Endothelial cell (in vitro differentiated cells): Measurements from ENCODE around the gene NADSYN1. TPM values are rescaled to one million over a fixed set of nuclear protein-coding genes. Genes with fewer than 3 reads are reported as not detected.
"Not testable (repeated sequence)": the region's sequence is repeated elsewhere in the genome, so short reads cannot be mapped to it uniquely, and the experiment has no call there.

Experiments used
- DNase-seq: peaks from one replicate; pipeline ENCODE4 v3.0.0; 2021; ENCODE audit warnings: low spot score
- H3K27ac Mint-ChIP-seq: one replicate; pipeline ENCODE4 v1.8.0; 2021; ENCODE audit warnings: mixed read lengths, inconsistent platforms; ENCODE audit not compliant: unreplicated experiment
- H3K27me3 Mint-ChIP-seq: one replicate; pipeline ENCODE4 v1.8.0; 2021; ENCODE audit warnings: mild to moderate bottlenecking, moderate library complexity, mixed read lengths, inconsistent platforms; ENCODE audit not compliant: unreplicated experiment
- H3K36me3 Mint-ChIP-seq: one replicate; pipeline ENCODE4 v1.8.0; 2021; ENCODE audit warnings: mild to moderate bottlenecking, low read depth, mixed read lengths, inconsistent platforms; ENCODE audit not compliant: unreplicated experiment
- H3K4me1 Mint-ChIP-seq: one replicate; pipeline ENCODE4 v1.8.0; 2021; ENCODE audit warnings: mild to moderate bottlenecking, mixed read lengths, inconsistent platforms; ENCODE audit not compliant: unreplicated experiment
- H3K4me3 Mint-ChIP-seq: one replicate; pipeline ENCODE4 v1.8.0; 2021; ENCODE audit warnings: mild to moderate bottlenecking, mixed read lengths, inconsistent platforms; ENCODE audit not compliant: unreplicated experiment
- H3K9me3 Mint-ChIP-seq: one replicate; pipeline ENCODE4 v1.8.0; 2021; ENCODE audit warnings: mixed read lengths, inconsistent platforms; ENCODE audit not compliant: unreplicated experiment
- CTCF ChIP-seq: fragments of 200-600 bp; sonication (generic); IDR thresholded peaks from one replicate; pipeline ENCODE4 v1.5.0; 2021; ENCODE audit warnings: antibody characterized with exemption; ENCODE audit not compliant: unreplicated experiment
- total RNA-seq: library from RNA; stranded (reverse); fragmentation: NEBNext Ultra II Directional; extraction: Animal tissue kit (Norgen Biotek cat#: 25700); gene quantifications from one replicate; pipeline ENCODE4 v1.2.1, GENCODE V29; 2021; ENCODE audit not compliant: unreplicated experiment

The NADSYN1 gene
- total RNA-seq, 1 donor from 2014 or later, result 69.0 TPM

- DNase-seq, result no peak
- no peaks in the 10 kb centered on the region for H3K9me3 Mint-ChIP-seq
- TF ChIP-seq CTCF, result no peak
- H3K4me3 Mint-ChIP-seq, result no peak overlapping the region
- H3K27me3 Mint-ChIP-seq, result no peaks in the 10 kb centered on the region
- no peaks in the 10 kb centered on the region for H3K36me3 Mint-ChIP-seq
- no peak overlapping the region for H3K27ac Mint-ChIP-seq
- H3K4me1 Mint-ChIP-seq, result no peaks in the 10 kb centered on the region
Measured at GRCh38 chr11:71410363-71410966, 42.5 kb upstream of the NADSYN1 start.

DNA sequence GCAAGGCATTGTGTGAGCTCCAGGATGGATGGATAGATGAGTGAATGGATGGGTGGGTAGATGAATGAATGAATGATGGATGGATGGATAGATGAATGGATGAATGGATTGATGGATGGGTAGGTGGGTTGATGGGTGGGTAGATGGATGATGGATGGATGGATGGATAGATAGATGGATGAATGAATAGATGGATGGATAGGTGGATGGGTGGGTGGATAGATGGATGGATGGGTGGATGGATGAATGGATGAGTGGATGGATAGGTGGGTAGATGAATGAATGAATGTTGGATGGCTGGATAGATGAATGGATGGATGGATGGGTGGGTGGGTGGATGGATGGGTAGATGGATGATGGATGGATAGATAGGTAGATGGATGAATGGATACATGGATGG is 38.4 kb upstream of the NADSYN1 start:
- Mint-ChIP-seq H3K4me1 (no peaks in the 10 kb centered on the region), H3K36me3 (no peaks in the 10 kb centered on the region), H3K27ac (no peak overlapping the region), H3K27me3 (peaks cover 1% of the 10 kb centered on the region), H3K4me3 (no peak overlapping the region), H3K9me3 (no peaks in the 10 kb centered on the region)
- no peak for DNase-seq
- TF ChIP-seq CTCF, result no peak

GRCh38 chr11:71418643-71419042 is 34.4 kb upstream of the NADSYN1 start:
- Mint-ChIP-seq H3K9me3 (no peaks in the 10 kb centered on the region), H3K4me3 (no peak overlapping the region), H3K4me1 (no peaks in the 10 kb centered on the region), H3K36me3 (no peaks in the 10 kb centered on the region), H3K27ac (no peak overlapping the region), H3K27me3 (peaks cover 3% of the 10 kb centered on the region)
- TF ChIP-seq CTCF, result no peak
- DNase-seq, result no peak

- TF ChIP-seq CTCF, result peak; percentile 82
- H3K4me3 Mint-ChIP-seq, result no peak overlapping the region
- H3K27me3 Mint-ChIP-seq, result peaks cover 3% of the 10 kb centered on the region
- no peak overlapping the region for H3K27ac Mint-ChIP-seq
- H3K36me3 Mint-ChIP-seq, result no peaks in the 10 kb centered on the region
- H3K4me1 Mint-ChIP-seq, result peaks cover 2% of the 10 kb centered on the region
- no peaks in the 10 kb centered on the region for H3K9me3 Mint-ChIP-seq
- DNase-seq, result peak; percentile 67
Measured at GRCh38 chr11:71420455-71421241, 32.4 kb upstream of the NADSYN1 start.

DNA sequence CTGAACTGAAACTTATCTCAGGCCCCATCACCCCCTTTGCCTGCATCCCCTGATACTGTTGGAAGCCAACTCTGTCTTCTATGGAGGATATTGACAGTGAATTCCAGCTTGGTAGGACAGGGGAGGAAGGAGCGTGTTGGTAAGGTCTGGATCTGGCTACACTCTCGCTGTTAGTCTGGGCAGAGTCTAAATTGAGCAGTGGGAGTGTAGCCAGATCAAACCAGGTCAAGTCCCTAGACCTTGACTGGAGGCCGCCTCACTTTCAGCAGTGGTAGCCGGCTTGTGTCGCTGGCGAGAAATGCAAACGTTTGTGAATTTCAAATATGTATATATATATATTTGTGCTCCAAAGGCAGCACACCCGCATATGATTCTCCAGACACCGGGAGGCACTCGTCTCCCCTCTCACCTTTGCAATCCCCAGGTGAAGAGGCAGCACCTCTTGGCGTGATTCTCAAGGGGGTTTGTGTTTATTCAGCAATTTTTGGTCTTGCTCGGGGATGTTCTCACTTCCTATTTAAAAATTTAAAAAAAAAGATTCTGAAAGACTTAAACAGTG is 31.5 kb upstream of the NADSYN1 start:
- peaks cover 2% of the 10 kb centered on the region for H3K4me1 Mint-ChIP-seq
- peaks cover 1% of the 10 kb centered on the region for H3K27me3 Mint-ChIP-seq
- H3K4me3 Mint-ChIP-seq, result no peak overlapping the region
- no peaks in the 10 kb centered on the region for H3K36me3 Mint-ChIP-seq
- no peak for DNase-seq
- no peak overlapping the region for H3K27ac Mint-ChIP-seq
- H3K9me3 Mint-ChIP-seq, result no peaks in the 10 kb centered on the region
- no peak for TF ChIP-seq CTCF

GRCh38 chr11:71422318-71422717 is 30.7 kb upstream of the NADSYN1 start:
- H3K36me3 Mint-ChIP-seq, H3K4me1 Mint-ChIP-seq, H3K27ac Mint-ChIP-seq: not testable (repeated sequence)

More at GRCh38 chr11:71422318-71422717, 30.7 kb upstream of the NADSYN1 start:
- not testable (repeated sequence) for H3K27me3 Mint-ChIP-seq, H3K9me3 Mint-ChIP-seq, H3K4me3 Mint-ChIP-seq, DNase-seq
